ENCODE results near the gene MYLK2.

MYLK2 gene

DNA sequence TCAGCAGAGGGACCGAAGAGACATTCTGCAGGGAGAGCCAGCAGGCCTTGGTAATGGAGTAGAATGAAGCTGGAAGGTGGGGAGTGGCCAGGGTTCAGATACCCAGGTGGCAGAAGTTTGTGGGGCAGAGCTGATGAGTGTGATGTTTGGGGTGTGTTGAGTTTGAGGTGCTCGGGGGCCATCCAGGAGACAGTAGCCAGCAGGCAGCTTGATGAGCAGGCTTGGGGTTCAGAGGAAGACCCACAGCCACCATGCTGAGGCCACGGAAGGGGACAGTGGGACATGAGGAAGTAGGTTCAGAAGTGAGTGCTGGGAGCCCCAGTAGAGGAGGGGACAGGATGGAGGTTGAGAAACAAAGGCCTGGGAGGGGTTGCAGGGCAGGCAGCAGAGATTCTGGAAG, 37.4 kb downstream of the MYLK2 start:
- Histone ChIP-seq H3K27me3 (ENCODE audit: control insufficient read depth, insufficient read depth, low read length) (0 out of 2 replicates have a peak, but pooled peaks cover 2% of the 10 kb centered on the region), H3K27ac (ENCODE audit: low read length) (no peak overlapping the region), H3K4me1 (ENCODE audit: control insufficient read depth, insufficient read depth, low read length) (0 out of 2 replicates have a peak, but pooled peaks cover 2% of the 10 kb centered on the region), H3K36me3 (ENCODE audit: control insufficient read depth, insufficient read depth, low read length) (no peaks in the 10 kb centered on the region), H3K4me3 (ENCODE audit: low read length) (no peak overlapping the region), H3K9me3 (ENCODE audit: control insufficient read depth, insufficient read depth, low read length) (no peaks in the 10 kb centered on the region)
- no peak for DNase-seq (ENCODE audit: low read depth, low spot score)
- no CpG with 5 or more reads among the region's 3 CpGs for WGBS (ENCODE audit: insufficient coverage, insufficient read length)

DNA sequence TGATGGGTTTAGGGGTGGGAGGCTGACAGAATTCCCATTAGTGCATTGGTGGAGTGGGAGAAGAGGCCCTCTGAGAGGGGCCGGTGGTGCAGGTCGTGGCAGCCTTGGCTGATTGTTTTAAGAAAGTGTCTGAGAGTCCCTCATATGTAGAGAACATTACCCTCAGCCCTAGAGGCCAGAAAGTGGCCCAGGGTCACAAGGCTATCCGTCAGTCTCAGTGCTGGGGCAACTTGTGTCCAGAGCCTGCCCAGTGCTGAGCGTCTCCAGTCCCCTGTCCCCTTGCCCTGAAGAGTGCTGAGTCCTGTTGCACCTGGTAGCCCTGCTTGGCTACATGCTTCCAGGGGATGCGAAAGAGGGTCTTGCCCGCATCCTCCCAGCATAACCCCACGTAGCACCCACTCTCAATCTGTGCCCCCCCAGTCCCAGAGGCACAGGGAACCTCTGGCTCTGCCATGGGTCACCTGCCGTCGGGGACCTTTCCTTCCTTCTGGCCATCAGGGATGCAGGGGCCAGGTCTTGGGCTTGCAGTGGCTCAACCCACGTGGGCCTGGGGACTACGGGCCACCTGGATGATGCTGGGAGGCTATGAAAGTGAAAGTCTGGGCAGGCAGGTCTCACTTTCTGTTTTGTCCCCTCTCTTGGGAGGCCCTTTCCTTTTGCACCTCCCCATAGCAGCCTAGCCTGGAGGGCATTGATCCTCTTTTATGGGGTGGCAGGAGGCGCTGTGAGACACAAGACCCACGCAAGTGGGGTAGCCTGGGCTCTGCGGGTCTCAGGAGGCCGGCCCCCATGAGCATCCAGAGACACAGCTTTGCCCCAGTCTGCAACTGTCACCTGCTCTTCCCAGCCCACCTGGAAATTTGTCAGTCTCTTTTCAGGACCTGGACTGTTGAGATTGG, 39.0 kb downstream of the MYLK2 start:
- H3K4me1 ChIP-seq (ENCODE audit: control insufficient read depth, insufficient read depth, low read length): 0 out of 2 replicates have a peak, but pooled peaks cover 2% of the 10 kb centered on the region
- 0 out of 2 replicates have a peak, but pooled peaks cover 2% of the 10 kb centered on the region for H3K27me3 ChIP-seq (ENCODE audit: control insufficient read depth, insufficient read depth, low read length)
- H3K9me3 ChIP-seq (ENCODE audit: control insufficient read depth, insufficient read depth, low read length): no peaks in the 10 kb centered on the region
- no peak overlapping the region for H3K4me3 ChIP-seq (ENCODE audit: low read length)
- no peaks in the 10 kb centered on the region for H3K36me3 ChIP-seq (ENCODE audit: control insufficient read depth, insufficient read depth, low read length)
- H3K27ac ChIP-seq (ENCODE audit: low read length): no peak overlapping the region
- WGBS (ENCODE audit: insufficient coverage, insufficient read length): no CpG with 5 or more reads among the region's 15 CpGs
- no peak for DNase-seq (ENCODE audit: low read depth, low spot score)

DNA sequence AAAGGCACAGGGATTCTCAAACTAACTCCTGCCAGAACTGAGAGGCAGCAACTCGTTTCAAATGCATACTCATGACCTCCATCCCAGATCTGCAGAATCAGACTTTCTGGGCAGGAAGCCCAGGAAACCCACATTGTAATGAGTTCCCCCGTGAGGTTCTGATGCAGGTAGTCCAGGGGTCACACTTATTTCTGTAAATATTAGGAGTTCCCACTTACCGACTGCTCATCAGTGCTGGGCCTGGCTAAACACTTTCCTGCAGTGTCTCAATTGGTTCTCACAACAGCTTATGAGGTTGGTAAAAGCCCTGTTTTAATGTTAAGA, 39.6 kb downstream of the MYLK2 start:
- Histone ChIP-seq H3K4me1 (ENCODE audit: control insufficient read depth, insufficient read depth, low read length) (0 out of 2 replicates have a peak, but pooled peaks cover 2% of the 10 kb centered on the region), H3K27ac (ENCODE audit: low read length) (no peak overlapping the region), H3K9me3 (ENCODE audit: control insufficient read depth, insufficient read depth, low read length) (no peaks in the 10 kb centered on the region), H3K27me3 (ENCODE audit: control insufficient read depth, insufficient read depth, low read length) (0 out of 2 replicates have a peak, but pooled peaks cover 2% of the 10 kb centered on the region), H3K4me3 (ENCODE audit: low read length) (no peak overlapping the region), H3K36me3 (ENCODE audit: control insufficient read depth, insufficient read depth, low read length) (no peaks in the 10 kb centered on the region)
- DNase-seq (ENCODE audit: low read depth, low spot score): no peak
- no CpG with 5 or more reads among the region's 3 CpGs for WGBS (ENCODE audit: insufficient coverage, insufficient read length)

DNA sequence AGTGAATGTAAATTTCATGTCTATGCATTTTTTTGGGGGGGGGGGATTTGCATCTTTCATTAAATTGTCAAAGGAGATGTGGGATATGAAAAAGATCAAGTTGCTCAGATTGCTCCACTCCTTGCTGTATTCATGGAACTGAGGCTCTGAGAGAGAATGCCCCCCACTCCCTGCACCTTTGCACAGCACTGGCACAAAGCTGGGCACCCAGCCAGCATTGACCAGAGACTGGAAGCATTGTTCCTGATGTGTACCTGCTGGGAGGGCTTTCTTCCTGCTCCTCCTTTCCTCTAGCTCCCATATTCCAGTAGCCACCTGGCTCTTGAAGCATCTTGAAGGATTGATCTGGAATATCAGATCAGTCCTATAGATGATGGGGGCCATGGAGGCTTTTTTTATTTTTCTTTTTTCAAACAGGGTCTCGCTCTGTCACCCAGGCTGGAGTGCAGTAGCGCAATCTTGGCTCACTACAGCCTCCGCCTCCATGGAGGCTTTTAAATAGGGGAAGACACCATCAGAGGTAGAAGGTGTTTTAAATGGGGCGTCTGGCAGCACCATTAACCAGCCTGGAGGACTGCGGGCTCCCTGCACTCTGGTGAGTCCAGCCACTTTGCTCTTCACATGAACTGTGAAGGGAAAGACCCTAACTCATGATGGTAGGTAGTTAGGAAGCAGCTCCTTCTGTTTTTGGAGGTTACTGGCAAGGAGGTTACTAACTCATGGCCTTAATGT, 40.3 kb downstream of the MYLK2 start:
- H3K4me3 ChIP-seq (ENCODE audit: low read length): no peak overlapping the region
- H3K4me1 ChIP-seq (ENCODE audit: control insufficient read depth, insufficient read depth, low read length): 0 out of 2 replicates have a peak, but pooled peaks cover 2% of the 10 kb centered on the region
- H3K9me3 ChIP-seq (ENCODE audit: control insufficient read depth, insufficient read depth, low read length): no peaks in the 10 kb centered on the region
- H3K36me3 ChIP-seq (ENCODE audit: control insufficient read depth, insufficient read depth, low read length): no peaks in the 10 kb centered on the region
- DNase-seq (ENCODE audit: low read depth, low spot score): no peak
- 0 out of 2 replicates have a peak, but pooled peaks cover 2% of the 10 kb centered on the region for H3K27me3 ChIP-seq (ENCODE audit: control insufficient read depth, insufficient read depth, low read length)
- WGBS (ENCODE audit: insufficient coverage, insufficient read length): no CpG with 5 or more reads among the region's 5 CpGs
- no peak overlapping the region for H3K27ac ChIP-seq (ENCODE audit: low read length)

DNA sequence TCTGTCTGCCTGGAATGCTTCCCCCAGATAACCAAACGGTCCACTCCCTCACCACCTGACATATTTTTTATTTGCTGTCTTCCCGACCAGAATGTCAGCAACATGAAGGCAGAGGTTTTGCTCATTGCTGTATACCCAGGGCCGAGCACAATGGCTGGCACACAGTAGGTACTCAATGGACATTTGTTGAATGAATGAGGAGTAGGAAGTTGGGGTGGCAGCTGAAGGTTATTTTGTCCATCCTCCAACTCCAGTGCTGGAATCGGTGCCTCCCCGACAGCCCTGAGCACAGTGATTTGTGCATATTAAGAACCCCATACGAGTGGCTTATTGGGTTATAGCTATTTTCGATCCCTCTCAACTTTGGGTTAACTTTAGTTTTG, 40.8 kb downstream of the MYLK2 start:
- H3K4me3 ChIP-seq (ENCODE audit: low read length): no peak overlapping the region
- WGBS (ENCODE audit: insufficient coverage, insufficient read length): no CpG with 5 or more reads among the region's 7 CpGs
- H3K27me3 ChIP-seq (ENCODE audit: control insufficient read depth, insufficient read depth, low read length): 0 out of 2 replicates have a peak, but pooled peaks cover 2% of the 10 kb centered on the region

DNA sequence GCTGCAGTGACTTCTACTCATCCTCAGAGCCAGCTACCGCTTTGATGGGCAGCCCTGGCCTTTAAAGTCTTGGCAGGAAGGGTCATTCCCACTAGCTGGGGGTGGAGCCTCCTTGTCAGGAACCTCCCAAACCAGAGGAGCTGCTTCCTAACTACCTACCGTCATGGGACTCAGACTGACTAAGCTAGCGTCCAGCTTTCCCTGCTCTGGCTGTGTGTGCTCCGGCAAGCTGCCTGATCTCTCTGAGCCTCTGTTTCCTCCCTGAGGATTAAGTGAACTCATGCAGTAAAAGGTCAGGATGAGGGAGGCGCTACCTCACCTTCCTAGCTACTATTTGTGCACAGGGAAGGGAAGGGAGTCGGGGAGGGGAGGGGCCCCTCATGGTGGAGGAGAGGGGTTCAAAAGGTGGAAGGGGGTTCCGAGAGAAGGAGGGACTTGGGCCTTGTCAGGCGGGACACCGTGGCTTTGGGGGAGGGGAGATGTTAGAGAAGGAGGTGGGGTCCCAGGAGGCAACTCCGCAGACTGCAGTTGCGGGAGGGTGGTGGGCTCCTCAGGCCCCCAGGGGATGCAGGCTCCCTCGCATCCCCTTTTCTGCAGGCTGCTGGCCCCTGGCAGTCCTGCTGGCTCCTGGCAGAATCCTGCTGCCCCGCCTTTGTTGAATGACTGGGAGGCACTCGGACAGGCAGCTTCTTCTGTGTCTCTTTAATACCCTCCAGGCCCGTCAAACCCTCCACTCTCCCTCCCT, 41.4 kb downstream of the MYLK2 start:
- Histone ChIP-seq H3K9me3 (ENCODE audit: control insufficient read depth, insufficient read depth, low read length) (no peaks in the 10 kb centered on the region), H3K27ac (ENCODE audit: low read length) (no peak overlapping the region), H3K4me3 (ENCODE audit: low read length) (peak overlapping the region; percentile 52; the same call in 1 of the 2 replicates), H3K27me3 (ENCODE audit: control insufficient read depth, insufficient read depth, low read length) (0 out of 2 replicates have a peak, but pooled peaks cover 2% of the 10 kb centered on the region), H3K4me1 (ENCODE audit: control insufficient read depth, insufficient read depth, low read length) (0 out of 2 replicates have a peak, but pooled peaks cover 2% of the 10 kb centered on the region), H3K36me3 (ENCODE audit: control insufficient read depth, insufficient read depth, low read length) (no peaks in the 10 kb centered on the region)
- DNase-seq (ENCODE audit: low read depth, low spot score): no peak
- WGBS (ENCODE audit: insufficient coverage, insufficient read length): no CpG with 5 or more reads among the region's 15 CpGs

More for the DNA sequence above, 40.8 kb downstream of the MYLK2 start:
- Histone ChIP-seq H3K4me1 (ENCODE audit: control insufficient read depth, insufficient read depth, low read length) (0 out of 2 replicates have a peak, but pooled peaks cover 2% of the 10 kb centered on the region), H3K27ac (ENCODE audit: low read length) (no peak overlapping the region), H3K36me3 (ENCODE audit: control insufficient read depth, insufficient read depth, low read length) (no peaks in the 10 kb centered on the region), H3K9me3 (ENCODE audit: control insufficient read depth, insufficient read depth, low read length) (no peaks in the 10 kb centered on the region)
- no peak for DNase-seq (ENCODE audit: low read depth, low spot score)

GRCh38 chr20:31861135-31861384, 41.9 kb downstream of the MYLK2 start:
- no peaks in the 10 kb centered on the region for H3K9me3 ChIP-seq (ENCODE audit: control insufficient read depth, insufficient read depth, low read length)
- no peak for DNase-seq (ENCODE audit: low read depth, low spot score)

DNA sequence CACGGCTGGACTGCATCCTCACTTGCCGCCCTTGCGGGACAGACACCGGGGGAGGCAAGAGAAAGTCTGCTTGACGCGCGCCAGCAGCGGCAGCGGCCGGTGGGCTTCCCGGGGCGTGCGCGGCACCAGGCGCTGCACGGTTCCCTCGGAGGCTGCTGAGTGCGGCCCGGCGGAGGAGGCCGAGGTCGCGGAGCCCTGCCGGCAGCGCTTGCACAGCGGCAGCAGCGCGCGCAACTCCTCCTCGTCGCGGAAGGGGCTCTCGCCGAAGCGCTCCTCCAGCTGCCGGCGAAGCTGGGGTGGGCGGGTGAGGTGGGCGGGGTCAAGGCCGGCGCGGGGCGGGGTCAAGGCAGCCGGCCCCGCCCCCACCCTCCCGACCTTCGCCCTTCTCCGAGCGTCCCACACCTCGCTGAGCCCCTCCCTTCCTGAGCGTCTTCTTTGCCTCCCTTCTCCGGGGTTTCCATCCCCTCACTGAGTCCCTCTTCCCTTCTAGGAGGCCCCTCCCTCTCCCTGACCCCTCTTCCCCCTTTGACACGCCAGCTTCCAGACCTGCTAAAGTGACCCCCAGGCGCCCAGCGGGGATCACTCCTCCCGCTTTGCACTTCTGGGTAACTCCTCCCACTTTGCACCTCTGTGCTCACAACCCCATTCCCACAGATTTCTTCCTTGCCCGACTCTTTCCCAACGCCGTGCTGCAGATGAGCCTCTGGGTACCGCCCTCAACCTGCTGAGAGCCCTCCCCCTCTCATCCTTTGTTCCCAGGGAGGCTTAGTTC, 42.4 kb downstream of the MYLK2 start:
- no peaks in the 10 kb centered on the region for H3K9me3 ChIP-seq (ENCODE audit: control insufficient read depth, insufficient read depth, low read length)
- 0 out of 2 replicates have a peak, but pooled peaks cover 2% of the 10 kb centered on the region for H3K27me3 ChIP-seq (ENCODE audit: control insufficient read depth, insufficient read depth, low read length)
- H3K36me3 ChIP-seq (ENCODE audit: control insufficient read depth, insufficient read depth, low read length): no peaks in the 10 kb centered on the region
- peak overlapping the region; percentile 52; the same call in 1 of the 2 replicates for H3K4me3 ChIP-seq (ENCODE audit: low read length)
- DNase-seq (ENCODE audit: low read depth, low spot score): peak; percentile 81
- no peak overlapping the region for H3K27ac ChIP-seq (ENCODE audit: low read length)
- H3K4me1 ChIP-seq (ENCODE audit: control insufficient read depth, insufficient read depth, low read length): 0 out of 2 replicates have a peak, but pooled peaks cover under 1% of the 10 kb centered on the region
- no CpG with 5 or more reads among the region's 60 CpGs for WGBS (ENCODE audit: insufficient coverage, insufficient read length)

More at GRCh38 chr20:31861135-31861384, 41.9 kb downstream of the MYLK2 start:
- Histone ChIP-seq H3K4me3 (ENCODE audit: low read length) (peak overlapping the region; percentile 52; the same call in 1 of the 2 replicates), H3K27ac (ENCODE audit: low read length) (no peak overlapping the region), H3K36me3 (ENCODE audit: control insufficient read depth, insufficient read depth, low read length) (no peaks in the 10 kb centered on the region), H3K4me1 (ENCODE audit: control insufficient read depth, insufficient read depth, low read length) (0 out of 2 replicates have a peak, but pooled peaks cover 2% of the 10 kb centered on the region), H3K27me3 (ENCODE audit: control insufficient read depth, insufficient read depth, low read length) (0 out of 2 replicates have a peak, but pooled peaks cover 2% of the 10 kb centered on the region)
- no CpG with 5 or more reads among the region's 20 CpGs for WGBS (ENCODE audit: insufficient coverage, insufficient read length)

DNA sequence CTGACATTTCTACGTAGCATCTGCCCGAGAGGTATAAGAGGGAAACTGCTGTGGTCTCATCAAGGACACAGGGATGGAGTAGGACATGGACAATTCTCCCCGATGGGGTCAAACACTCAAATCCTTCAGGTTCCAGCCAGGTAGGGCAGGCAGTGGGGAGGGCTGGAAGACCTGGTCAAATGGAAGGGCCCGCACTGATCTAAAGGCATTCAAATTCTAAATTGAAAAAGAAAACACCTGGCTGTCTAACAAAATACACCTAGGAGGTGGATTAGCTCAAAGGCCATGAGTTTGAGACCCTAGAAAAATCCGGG, 43.0 kb downstream of the MYLK2 start:
- Histone ChIP-seq H3K27ac (ENCODE audit: low read length) (no peak overlapping the region), H3K36me3 (ENCODE audit: control insufficient read depth, insufficient read depth, low read length) (no peaks in the 10 kb centered on the region), H3K4me3 (ENCODE audit: low read length) (peak overlapping the region; percentile 46; the same call in 1 of the 2 replicates), H3K4me1 (ENCODE audit: control insufficient read depth, insufficient read depth, low read length) (no peaks in the 10 kb centered on the region), H3K27me3 (ENCODE audit: control insufficient read depth, insufficient read depth, low read length) (0 out of 2 replicates have a peak, but pooled peaks cover 2% of the 10 kb centered on the region), H3K9me3 (ENCODE audit: control insufficient read depth, insufficient read depth, low read length) (no peaks in the 10 kb centered on the region)
- DNase-seq (ENCODE audit: low read depth, low spot score): no peak
- no CpG with 5 or more reads among the region's 5 CpGs for WGBS (ENCODE audit: insufficient coverage, insufficient read length)
